HTR-8/SVneo (cell line): Measurements from ENCODE around the gene CISD2.
"Not testable (repeated sequence)": the region's sequence is repeated elsewhere in the genome, so short reads cannot be mapped to it uniquely, and the experiment has no call there.

Experiments used
- DNase-seq: peaks from one replicate; pipeline ENCODE4 v3.0.0; 2011; ENCODE audit warnings: low spot score, mixed read lengths; ENCODE audit not compliant: insufficient read length
- FAIRE-seq: peaks from 2 replicates; lab custom pipeline; 2011; peaks lifted over from hg19 to GRCh38; lab: Jason Lieb, UNC

The CISD2 gene, protein sequence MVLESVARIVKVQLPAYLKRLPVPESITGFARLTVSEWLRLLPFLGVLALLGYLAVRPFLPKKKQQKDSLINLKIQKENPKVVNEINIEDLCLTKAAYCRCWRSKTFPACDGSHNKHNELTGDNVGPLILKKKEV

DNA sequence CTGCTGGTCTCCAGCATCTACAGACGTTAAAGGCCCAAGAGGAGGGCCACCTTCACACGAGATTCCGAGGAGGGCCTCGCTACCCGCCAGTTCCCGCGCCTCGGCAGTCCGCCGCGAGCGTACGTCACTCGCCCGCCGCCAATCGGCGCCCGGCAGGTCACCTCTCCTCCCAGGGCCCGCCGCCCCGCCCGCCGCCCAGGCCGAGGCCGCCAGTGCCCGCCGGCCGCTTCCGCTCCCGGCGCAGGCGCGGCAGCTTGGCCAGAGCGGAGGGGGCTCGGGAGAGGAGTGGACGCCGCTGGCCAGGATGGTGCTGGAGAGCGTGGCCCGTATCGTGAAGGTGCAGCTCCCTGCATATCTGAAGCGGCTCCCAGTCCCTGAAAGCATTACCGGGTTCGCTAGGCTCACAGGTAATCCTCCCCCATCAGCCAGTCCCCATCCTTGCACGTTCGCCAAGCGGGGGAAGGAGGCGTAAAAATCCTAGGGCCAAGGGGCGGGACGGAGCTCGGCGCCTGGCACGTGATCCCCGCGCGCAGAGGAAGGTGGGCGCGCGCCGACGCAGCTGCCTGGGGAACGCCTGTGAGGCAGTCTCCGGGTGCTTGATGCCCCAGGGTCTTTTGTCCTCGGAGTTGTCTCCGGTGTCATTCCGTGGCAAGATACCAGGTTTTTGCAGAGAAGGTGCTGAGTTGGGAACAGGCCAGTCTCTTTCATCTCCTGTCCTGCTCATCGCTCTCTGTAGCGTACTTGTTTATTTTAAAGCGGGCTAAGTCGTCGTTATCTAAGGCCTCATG lies at the start of gene CISD2:
Gene CISD2, plus strand, starts transcription at position 212 of the 788 bp plus-strand sequence. Its CDS starts 93 bp downstream, at position 305.
- DNase-seq (peak; percentile 71), FAIRE-seq (peak; percentile 81)

DNA sequence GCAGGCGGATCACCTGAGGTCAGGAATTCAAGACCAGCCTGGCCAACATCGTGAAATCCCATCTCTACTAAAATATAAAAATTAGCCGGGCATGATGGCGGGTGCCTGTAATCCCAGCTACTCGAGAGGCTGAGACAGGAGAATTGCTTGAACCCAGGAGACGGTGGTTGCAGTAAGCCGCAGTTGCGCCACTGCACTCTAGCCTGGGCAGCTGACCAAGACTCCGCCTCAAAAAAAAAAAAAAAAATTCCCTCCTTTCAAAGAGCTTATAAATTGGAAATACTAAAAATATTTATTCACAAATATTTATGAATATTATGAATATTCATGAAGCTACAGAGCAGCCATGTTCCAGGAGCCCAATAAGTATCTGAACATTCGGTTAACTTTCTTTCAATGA lies 49.7 kb upstream of the CISD2 start:
- not testable (repeated sequence) for FAIRE-seq, DNase-seq

- FAIRE-seq: no peak
- no peak for DNase-seq
Observed at GRCh38 chr4:102819588-102820365, 49.0 kb upstream of the CISD2 start.

GRCh38 chr4:102823464-102823863 lies 45.3 kb upstream of the CISD2 start:
- FAIRE-seq (no peak), DNase-seq (no peak)

DNA sequence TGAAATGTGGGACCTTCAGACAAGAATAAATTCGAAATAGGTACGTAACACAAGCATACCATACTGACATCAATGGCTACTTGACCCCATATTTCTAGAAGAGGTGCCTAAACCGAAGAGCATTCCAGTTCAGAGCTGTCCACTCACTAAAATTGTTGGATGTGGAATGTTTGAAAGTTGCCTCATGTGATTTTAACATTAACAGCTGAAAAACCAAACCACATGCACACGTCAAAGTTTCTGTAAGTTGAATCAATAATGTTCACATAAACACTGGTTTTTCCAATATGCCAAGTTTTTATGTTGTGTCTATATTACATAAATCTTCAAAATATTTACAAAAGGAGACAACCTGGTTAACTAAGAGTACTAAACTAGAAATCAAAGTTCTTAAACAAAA lies 44.9 kb upstream of the CISD2 start:
- no peak for DNase-seq
- no peak for FAIRE-seq

DNA sequence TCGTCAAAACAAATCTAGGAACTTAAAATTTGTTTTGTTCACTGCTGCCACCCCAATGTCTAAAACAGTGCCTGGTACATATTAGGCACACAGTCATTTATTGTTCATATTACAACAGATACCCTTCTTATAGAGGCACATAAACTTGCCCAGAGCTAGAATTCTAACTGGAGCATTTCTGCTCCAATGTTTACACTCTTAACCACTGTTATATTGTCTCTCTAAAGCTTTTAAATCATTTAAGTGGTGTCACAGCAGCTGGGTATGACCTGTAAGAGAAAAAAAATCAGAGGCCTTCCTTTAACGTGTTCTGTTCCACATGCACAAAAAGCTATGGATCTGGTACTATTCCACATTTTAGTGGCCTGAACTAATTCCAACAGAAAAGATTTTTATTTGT lies 44.4 kb upstream of the CISD2 start:
- DNase-seq (no peak), FAIRE-seq (no peak)

DNA sequence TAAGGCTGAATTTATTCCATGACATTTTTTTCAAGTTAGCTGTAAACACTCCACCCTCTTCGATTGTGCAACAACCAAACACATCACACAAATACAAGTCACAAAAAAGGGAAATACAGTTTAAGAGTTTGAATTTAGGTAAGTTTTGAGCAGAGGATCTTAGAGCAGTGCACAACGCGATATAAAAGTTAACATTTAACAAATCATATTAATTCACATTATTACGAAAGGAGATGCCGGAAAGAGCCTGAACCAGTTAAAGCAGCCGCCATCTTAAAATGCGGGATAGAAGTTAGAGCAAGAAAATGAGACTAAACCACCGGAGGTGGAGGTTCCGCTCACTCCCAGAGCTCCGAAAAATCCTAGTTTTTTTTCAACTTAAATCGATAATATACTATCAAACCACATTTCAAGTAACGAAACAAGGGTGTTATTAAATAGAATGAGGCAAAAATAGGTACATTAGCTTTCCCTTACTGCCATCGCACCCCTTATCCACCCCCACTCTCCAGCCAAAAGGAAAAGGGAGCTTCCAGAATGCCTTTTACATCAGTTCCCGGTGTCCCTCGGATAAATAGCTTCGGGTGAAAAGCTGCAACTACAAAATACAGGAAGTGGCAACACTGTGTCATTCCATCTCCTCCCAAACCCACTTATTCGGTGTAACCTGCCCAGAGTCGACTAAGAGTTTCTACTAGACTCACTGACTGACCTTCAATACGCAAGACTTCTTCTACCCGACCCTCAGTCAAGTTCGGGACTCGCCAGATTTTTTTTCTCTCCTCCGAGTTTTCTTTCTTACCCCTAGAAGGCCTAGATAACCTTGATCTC lies 43.3 kb upstream of the CISD2 start:
- FAIRE-seq: no peak
- no peak for DNase-seq

DNA sequence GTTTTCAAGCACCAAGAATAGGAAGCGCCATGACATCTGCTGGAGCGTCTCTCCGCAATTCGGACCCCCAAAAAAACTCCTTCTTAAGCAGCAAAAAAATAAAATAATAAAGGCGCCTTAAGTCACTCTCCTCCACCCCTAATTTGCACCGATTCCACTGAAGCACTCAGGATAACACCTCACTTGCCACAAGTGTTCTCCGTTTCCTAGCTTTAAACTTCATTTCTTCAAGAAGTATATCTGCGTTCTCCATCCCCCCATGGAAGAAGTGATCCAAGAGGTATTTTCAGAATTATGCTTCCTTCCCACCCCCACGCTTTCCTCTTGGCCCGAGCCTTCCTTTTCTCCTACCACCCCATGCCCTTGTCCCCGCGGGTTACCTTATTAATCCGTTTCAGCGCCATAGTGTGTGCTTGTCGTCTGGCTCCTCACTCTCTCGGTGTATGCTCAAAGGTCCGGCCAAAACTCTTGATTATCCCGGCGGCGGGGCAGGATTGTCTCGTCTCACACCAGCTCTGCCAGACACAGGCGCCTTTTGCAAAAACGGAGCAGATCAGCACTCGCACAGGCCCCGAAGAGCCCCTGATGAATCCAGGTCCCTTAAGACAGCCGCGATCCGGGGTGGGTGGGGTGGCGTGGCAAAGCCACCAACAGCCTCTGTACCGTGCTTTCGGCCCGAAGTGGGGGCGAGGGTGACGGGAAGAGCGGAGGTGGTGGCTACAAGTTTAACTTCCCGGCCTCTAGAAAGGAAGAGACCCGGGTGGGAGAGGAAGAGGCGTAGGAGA lies 42.5 kb upstream of the CISD2 start:
- FAIRE-seq (no peak), DNase-seq (no peak)

DNA sequence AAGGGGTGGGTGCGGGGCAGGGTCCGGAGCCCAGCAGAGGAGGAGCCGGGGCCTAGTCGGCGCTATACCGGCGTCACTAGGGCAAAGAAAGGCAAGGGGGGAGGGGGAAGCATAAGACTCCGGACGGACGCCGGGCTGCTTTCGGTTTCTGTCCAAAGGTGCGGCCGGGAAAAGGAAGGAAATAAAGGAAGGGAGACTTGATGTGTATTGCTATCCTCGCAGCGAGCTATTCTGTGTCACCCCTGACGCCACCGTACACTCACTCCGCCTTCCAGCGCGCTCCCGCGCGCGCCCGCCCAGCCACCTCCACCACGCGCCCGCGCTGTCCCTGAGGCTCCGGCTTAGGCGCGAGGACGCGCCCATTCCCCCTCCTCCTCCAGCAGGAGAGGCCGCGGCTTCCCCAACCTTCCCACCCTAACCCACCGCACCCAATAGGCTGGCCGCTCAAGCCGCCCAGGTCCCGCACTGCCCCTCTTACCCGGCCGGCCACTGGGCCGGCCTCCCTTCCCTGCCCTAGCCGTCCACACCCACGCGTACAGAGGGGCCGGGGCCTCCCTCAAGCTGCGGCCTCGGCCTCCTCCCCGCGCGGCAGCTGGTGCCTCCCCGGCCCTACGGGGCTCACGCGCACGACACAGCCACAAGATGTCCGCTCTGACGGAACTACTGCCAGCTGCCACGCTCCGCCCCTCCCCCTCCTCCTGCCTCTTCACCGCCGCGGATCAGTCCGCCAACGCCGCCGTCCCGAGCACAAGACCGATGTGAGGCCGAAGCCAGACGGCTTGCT lies 41.7 kb upstream of the CISD2 start, which contains the start of gene UBE2D3:
Gene UBE2D3, minus strand, starts transcription at position 662 of the 784 bp plus-strand sequence. CDS start 1,043 bp downstream, outside the sequence.
- FAIRE-seq: peak; percentile 58
- DNase-seq: peak; percentile 32

GRCh38 chr4:102827674-102828496 lies 40.9 kb upstream of the CISD2 start:
- FAIRE-seq (peak; percentile 69), DNase-seq (peak; percentile 71)

GRCh38 chr4:102828497-102828808 lies 40.3 kb upstream of the CISD2 start:
- DNase-seq: no peak
- no peak for FAIRE-seq

GRCh38 chr4:102829803-102830202 lies 39.0 kb upstream of the CISD2 start:
- FAIRE-seq: no peak
- DNase-seq: no peak

DNA sequence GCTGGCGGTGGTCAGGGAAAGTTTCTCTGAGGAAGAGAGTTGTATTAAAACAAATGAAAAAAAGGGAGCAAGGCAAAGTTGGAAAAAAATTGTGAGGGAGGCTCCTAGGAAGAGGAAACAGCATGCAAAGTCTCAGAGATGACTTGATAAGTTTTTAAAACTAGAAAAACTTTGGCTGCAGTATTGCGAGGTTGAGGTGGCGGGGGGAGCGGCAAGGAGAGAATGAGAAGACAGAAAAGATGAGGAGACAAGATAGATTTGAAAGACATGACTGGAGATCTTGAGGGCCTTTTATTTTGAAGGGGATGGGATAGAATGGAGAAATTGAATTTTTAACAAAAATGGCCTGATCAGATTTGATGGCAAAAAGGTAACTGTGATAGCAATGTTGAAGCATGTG lies 36.7 kb upstream of the CISD2 start:
- DNase-seq (no peak), FAIRE-seq (no peak)

DNA sequence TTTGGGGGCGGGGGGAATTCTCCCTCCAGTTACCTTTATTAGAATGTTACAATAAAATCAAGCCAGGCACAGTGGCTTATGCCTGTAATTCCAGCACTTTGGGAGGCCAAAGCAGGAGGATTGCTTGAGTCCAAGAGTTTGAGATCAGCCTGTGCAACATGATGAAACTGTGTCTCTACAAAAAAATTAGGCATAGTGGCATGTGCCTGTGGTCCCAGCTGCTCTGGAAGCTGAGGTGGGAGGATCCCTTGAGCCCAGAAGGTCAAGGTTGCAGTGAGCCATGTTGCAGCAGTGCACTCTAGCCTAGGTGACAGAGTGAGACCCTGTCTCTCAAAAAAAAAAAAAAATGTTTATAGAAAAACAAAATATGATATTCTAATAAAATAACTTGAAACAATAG lies 36.1 kb upstream of the CISD2 start:
- FAIRE-seq: no peak

DNA sequence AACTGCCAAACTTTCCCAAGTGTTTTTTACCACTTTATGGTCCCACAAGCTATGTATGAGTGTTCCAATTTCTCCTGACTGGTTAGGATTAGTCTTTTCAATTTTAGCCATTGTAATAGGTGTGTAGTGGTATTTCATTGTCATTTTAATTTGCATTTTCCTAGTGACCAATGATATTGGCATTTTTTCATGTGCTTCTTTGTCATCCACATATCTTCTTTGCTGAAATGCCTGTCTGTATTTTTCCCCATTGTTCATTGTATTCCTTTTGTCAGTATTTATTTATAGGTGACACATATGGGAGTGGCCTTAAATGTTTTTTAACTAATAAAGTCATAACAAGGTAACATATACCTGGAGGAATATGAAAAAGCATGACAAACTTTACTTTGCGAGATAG lies 32.2 kb upstream of the CISD2 start:
- DNase-seq: no peak
- no peak for FAIRE-seq

More for the DNA sequence above, 36.1 kb upstream of the CISD2 start:
- DNase-seq: no peak

- DNase-seq: no peak
- no peak for FAIRE-seq
Observed at GRCh38 chr4:102842367-102842766, 26.4 kb upstream of the CISD2 start.

- FAIRE-seq (no peak), DNase-seq (no peak)
Observed at GRCh38 chr4:102843273-102843672, 25.5 kb upstream of the CISD2 start.

- FAIRE-seq: no peak
- DNase-seq: no peak
Observed at GRCh38 chr4:102843938-102844337, 24.9 kb upstream of the CISD2 start.
